Liver (tissue), 3 donors: ENCODE data around the gene ASPG.

ENCODE experiments used
- GABPA ChIP-seq, 2 donors: IDR thresholded peaks in 1 of 2; conservative IDR thresholded peaks in 1 of 2; 2 replicates each; pipeline ENCODE4 v1.6.1; 2016; ENCODE audit warnings: antibody characterized with exemption in 2 of 2, mild to moderate bottlenecking in 1 of 2, moderate library complexity in 1 of 2
- HNF4G ChIP-seq: IDR thresholded peaks from 2 replicates; pipeline ENCODE4 v1.6.1; 2016; ENCODE audit warnings: antibody characterized with exemption
- JUND ChIP-seq, 2 donors: IDR thresholded peaks; 2 replicates each; pipeline ENCODE4 v1.6.1; 2016; ENCODE audit warnings: antibody characterized with exemption in 2 of 2
- RXRA ChIP-seq, 2 donors: IDR thresholded peaks; 2 replicates each; pipeline ENCODE4 v1.6.1; 2017 to 2018; ENCODE audit warnings: antibody characterized with exemption in 2 of 2, mild to moderate bottlenecking in 1 of 2
- YY1 ChIP-seq: IDR thresholded peaks from 2 replicates; pipeline ENCODE4 v1.6.1; 2016; ENCODE audit warnings: antibody characterized with exemption, mild to moderate bottlenecking
- TF ChIP-seq, protein P1 (sequence below): fragments of 150-350 bp; IDR thresholded peaks from 2 replicates; pipeline ENCODE4 v1.5.1; 2017; ENCODE audit warnings: improper control_type of control experiment, low read depth, low read length; ENCODE audit not compliant: missing input control
- donor health status: healthy.
- donor health status: healthy.

GRCh38 chr14:104164041-104164440 lies 78.5 kb downstream of the ASPG start:
- TF ChIP-seq JUND (IDR thresholded peaks at IDR 0.05) (no peak), GABPA (IDR thresholded peaks at IDR 0.05 in 1 of 2, conservative IDR thresholded peaks at IDR 0.05 in 1 of 2) (no peak), HNF4G (no peak), YY1 (no peak), RXRA (IDR thresholded peaks at IDR 0.05) (no peak)
- TF ChIP-seq, protein P1, sequence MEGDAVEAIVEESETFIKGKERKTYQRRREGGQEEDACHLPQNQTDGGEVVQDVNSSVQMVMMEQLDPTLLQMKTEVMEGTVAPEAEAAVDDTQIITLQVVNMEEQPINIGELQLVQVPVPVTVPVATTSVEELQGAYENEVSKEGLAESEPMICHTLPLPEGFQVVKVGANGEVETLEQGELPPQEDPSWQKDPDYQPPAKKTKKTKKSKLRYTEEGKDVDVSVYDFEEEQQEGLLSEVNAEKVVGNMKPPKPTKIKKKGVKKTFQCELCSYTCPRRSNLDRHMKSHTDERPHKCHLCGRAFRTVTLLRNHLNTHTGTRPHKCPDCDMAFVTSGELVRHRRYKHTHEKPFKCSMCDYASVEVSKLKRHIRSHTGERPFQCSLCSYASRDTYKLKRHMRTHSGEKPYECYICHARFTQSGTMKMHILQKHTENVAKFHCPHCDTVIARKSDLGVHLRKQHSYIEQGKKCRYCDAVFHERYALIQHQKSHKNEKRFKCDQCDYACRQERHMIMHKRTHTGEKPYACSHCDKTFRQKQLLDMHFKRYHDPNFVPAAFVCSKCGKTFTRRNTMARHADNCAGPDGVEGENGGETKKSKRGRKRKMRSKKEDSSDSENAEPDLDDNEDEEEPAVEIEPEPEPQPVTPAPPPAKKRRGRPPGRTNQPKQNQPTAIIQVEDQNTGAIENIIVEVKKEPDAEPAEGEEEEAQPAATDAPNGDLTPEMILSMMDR, result no peak
